Measurements from ENCODE around the gene NPY2R.

The NPY2R gene

GRCh38 chr4:155208258-155209054 lies at the start of gene NPY2R:
Gene NPY2R, plus strand, starts transcription at chr4:155208636. Its CDS starts 5,304 bp downstream, at chr4:155213940.
- DNase-seq (ENCODE audit: extremely low read depth, low read depth): no peak
- TF ChIP-seq, protein P1, sequence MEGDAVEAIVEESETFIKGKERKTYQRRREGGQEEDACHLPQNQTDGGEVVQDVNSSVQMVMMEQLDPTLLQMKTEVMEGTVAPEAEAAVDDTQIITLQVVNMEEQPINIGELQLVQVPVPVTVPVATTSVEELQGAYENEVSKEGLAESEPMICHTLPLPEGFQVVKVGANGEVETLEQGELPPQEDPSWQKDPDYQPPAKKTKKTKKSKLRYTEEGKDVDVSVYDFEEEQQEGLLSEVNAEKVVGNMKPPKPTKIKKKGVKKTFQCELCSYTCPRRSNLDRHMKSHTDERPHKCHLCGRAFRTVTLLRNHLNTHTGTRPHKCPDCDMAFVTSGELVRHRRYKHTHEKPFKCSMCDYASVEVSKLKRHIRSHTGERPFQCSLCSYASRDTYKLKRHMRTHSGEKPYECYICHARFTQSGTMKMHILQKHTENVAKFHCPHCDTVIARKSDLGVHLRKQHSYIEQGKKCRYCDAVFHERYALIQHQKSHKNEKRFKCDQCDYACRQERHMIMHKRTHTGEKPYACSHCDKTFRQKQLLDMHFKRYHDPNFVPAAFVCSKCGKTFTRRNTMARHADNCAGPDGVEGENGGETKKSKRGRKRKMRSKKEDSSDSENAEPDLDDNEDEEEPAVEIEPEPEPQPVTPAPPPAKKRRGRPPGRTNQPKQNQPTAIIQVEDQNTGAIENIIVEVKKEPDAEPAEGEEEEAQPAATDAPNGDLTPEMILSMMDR (IDR thresholded peaks at IDR 0.05; ENCODE audit: low read depth, low read length, missing control alignments): no peak
- H3K4me3 ChIP-seq (replicated peaks; ENCODE audit: low read depth, low read length): no peak within 1 kb of the TSS

DNA sequence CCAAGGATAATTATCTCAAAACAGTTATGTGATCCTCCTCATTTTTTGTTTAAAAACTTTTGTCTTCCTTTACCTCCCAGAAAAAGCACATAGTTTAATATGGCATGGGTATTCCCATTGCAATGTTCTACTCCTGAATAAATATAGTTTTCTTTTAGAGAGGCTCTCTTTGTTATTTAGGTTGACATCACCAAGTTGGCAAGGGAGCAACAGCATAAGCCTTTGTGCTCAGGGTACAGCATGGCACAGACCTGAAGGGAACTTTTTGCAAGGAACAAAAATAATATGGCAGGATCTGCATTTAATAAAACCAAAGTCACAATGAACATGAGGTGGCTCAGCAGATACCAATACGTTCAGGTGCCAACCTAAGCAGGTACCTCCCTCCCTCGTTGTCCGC lies 47.1 kb upstream of the NPY2R start:
- no peak overlapping the region for H3K4me3 ChIP-seq (replicated peaks; ENCODE audit: low read depth, low read length)
- TF ChIP-seq, protein P1 (IDR thresholded peaks at IDR 0.05; ENCODE audit: low read depth, low read length, missing control alignments): no peak
- no peak for DNase-seq (ENCODE audit: extremely low read depth, low read depth)

DNA sequence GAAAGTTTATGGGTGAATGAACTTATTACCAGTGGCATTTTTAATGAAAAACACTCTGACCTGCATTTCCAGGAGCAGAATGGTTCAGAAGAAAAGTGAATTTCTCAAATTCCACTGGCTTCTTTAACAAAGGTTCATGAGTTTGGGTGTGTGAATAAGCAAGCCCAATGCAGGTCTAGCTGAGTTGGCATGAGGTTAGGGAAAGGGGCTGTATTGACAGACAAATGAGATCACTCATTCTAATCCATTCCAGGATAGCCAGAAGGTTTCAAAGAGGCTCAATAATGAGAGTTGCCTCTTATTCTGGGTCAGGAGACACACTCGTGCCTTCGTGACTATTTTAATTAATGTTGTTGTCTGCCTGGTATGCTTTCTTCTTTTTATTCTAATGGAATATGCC lies 43.7 kb upstream of the NPY2R start:
- no peak overlapping the region for H3K4me3 ChIP-seq (replicated peaks; ENCODE audit: low read depth, low read length)
- TF ChIP-seq, protein P1 (IDR thresholded peaks at IDR 0.05; ENCODE audit: low read depth, low read length, missing control alignments): no peak
- DNase-seq (ENCODE audit: extremely low read depth, low read depth): no peak

DNA sequence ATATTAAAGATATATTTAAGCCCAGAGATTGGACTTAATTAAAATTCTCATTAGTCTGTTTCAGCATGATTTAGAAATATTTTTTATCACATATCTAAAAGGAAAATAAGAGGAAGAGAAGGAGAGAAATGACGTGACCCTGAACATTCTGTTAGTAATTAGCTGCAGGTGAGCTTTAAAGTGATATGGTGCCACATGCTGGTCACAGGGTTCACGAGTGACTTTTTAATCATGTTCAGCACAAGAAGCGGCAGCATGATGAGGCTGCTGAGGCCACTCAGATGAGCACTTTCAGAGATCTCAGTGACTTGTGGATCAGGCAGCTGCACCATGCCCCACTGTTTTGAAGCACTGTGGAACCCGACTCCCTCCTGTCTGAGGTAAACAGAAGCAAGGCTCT lies 37.9 kb upstream of the NPY2R start:
- TF ChIP-seq, protein P1 (IDR thresholded peaks at IDR 0.05; ENCODE audit: low read depth, low read length, missing control alignments): no peak
- H3K4me3 ChIP-seq (replicated peaks; ENCODE audit: low read depth, low read length): no peak overlapping the region

DNA sequence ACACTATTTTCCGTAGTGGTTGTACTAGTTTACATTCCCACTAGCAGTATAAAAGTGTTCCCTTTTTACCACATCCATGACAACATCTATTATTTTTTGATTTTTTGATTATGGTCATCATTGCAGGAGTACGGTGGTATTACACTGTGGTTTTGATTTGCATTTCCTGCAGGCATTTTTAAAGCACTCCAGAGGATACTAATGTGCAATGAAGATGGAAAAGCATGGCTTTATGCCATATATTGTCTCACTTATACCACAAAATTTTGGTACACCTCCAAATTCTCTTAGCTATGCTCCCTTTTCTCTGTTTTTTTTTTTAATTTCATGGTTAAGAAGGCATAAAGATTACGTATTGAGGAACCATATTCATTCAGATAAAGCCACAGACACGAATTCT lies 35.1 kb upstream of the NPY2R start:
- TF ChIP-seq, protein P1 (IDR thresholded peaks at IDR 0.05; ENCODE audit: low read depth, low read length, missing control alignments): no peak
- DNase-seq (ENCODE audit: extremely low read depth, low read depth): no peak
- no peak overlapping the region for H3K4me3 ChIP-seq (replicated peaks; ENCODE audit: low read depth, low read length)

More for the DNA sequence above, 37.9 kb upstream of the NPY2R start:
- no peak for DNase-seq (ENCODE audit: extremely low read depth, low read depth)

- TF ChIP-seq, protein P1 (IDR thresholded peaks at IDR 0.05; ENCODE audit: low read depth, low read length, missing control alignments): no peak
- no peak for DNase-seq (ENCODE audit: extremely low read depth, low read depth)
Measured at GRCh38 chr4:155174668-155175067, 33.8 kb upstream of the NPY2R start.

More at GRCh38 chr4:155174668-155175067, 33.8 kb upstream of the NPY2R start:
- no peak overlapping the region for H3K4me3 ChIP-seq (replicated peaks; ENCODE audit: low read depth, low read length)

All from HFF-Myc (cell line).